GM11168 (cell line): ENCODE data around the gene CCR2.
"Not testable (repeated sequence)": the region's sequence is repeated elsewhere in the genome, so short reads cannot be mapped to it uniquely, and the experiment has no call there.

Experiments used
- in situ Hi-C: fragments of 300-500 bp; cut with MboI; formaldehyde crosslinking; loops from one replicate; pipeline ENCODE4 v1.12.0; 2022; ENCODE audit warnings: low sequenced_read_pairs; ENCODE audit not compliant: unreplicated experiment

The CCR2 gene

GRCh38 chr3:46398186-46398955 is 44.5 kb downstream of the CCR2 start:
- in situ Hi-C loops, result no loop called here

- in situ Hi-C loops, result no loop called here
Measured at GRCh38 chr3:46399098-46399497, 45.2 kb downstream of the CCR2 start.

- in situ Hi-C loops, result no loop called here
Measured at GRCh38 chr3:46399557-46399956, 45.6 kb downstream of the CCR2 start.

- in situ Hi-C loops, result no loop called here
Measured at GRCh38 chr3:46400000-46400734, 46.3 kb downstream of the CCR2 start.

GRCh38 chr3:46400846-46401245 is 46.9 kb downstream of the CCR2 start:
- in situ Hi-C loops, result no loop called here

GRCh38 chr3:46401579-46401978 is 47.7 kb downstream of the CCR2 start:
- in situ Hi-C loops, result no loop called here

GRCh38 chr3:46402902-46403301 is 49.0 kb downstream of the CCR2 start:
- in situ Hi-C loops, result not testable (repeated sequence)

GRCh38 chr3:46405301-46406019 is 51.5 kb downstream of the CCR2 start:
- in situ Hi-C loops, result no loop called here

GRCh38 chr3:46406443-46406787 is 52.5 kb downstream of the CCR2 start:
- in situ Hi-C loops, result no loop called here

- in situ Hi-C loops, result no loop called here
Measured at GRCh38 chr3:46406788-46407611, 53.1 kb downstream of the CCR2 start, which contains the start of the genes CCR5AS and CCRL2. Gene CCR5AS, minus strand, starts transcription at chr3:46407066. Gene CCRL2, plus strand, starts transcription at chr3:46407259. Its CDS starts 821 bp downstream, at chr3:46408080.

GRCh38 chr3:46407970-46408369 is 54.1 kb downstream of the CCR2 start:
- in situ Hi-C loops, result no loop called here

GRCh38 chr3:46408853-46409252 is 54.9 kb downstream of the CCR2 start:
- in situ Hi-C loops, result no loop called here

- in situ Hi-C loops, result no loop called here
Measured at GRCh38 chr3:46409739-46410489, 56.0 kb downstream of the CCR2 start.
